Measurements from ENCODE around the gene TMEM60. TPM values are rescaled to one million over a fixed set of nuclear protein-coding genes. Genes with fewer than 3 reads are reported as not detected.
"Not testable (repeated sequence)": the region's sequence is repeated elsewhere in the genome, so short reads cannot be mapped to it uniquely, and the experiment has no call there.

The TMEM60 gene, protein sequence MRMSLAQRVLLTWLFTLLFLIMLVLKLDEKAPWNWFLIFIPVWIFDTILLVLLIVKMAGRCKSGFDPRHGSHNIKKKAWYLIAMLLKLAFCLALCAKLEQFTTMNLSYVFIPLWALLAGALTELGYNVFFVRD
- 10.6 TPM for total RNA-seq

DNA sequence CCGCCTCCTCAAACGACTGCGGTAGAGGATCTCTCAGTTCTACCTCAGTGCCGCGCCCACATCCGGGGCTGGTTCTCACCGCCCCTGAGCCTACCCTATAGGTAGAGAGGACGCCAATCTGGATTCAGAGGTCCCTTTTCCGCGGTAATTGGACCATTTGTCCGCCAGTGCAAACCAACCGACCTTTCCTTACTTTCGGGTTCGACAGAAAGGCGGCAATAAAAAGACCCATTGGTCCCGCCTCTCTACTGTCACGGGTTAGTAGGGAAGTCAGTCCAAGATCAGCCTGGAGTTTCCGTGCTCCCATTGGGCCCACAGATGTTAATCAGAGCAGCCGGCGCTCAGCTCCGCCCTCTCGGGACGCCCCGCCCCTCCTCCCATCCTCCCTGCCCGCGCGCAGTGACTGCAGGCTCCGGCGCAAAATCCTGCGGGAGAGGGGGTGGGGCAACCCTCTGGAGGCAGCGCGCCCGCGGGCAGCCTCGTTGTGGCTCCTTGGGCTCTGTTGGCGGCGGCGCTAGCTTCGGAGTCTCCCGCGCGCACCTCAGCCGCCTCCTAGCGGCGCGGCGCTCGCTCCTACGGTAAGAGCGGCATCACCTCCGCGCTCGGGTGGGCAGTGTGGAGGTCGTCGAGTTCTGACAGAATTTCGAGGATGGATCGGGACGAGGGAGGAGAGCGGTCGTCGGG is at the start of gene TMEM60, which contains the start of gene PHTF2:
Gene TMEM60, minus strand, starts transcription at position 41 of the 684 bp plus-strand sequence. CDS start 4,061 bp downstream, outside the sequence.
Gene PHTF2, plus strand, starts transcription at position 380 of the 684 bp plus-strand sequence.
- DNase-seq (ENCODE audit: low spot score) = peak; percentile 99

DNA sequence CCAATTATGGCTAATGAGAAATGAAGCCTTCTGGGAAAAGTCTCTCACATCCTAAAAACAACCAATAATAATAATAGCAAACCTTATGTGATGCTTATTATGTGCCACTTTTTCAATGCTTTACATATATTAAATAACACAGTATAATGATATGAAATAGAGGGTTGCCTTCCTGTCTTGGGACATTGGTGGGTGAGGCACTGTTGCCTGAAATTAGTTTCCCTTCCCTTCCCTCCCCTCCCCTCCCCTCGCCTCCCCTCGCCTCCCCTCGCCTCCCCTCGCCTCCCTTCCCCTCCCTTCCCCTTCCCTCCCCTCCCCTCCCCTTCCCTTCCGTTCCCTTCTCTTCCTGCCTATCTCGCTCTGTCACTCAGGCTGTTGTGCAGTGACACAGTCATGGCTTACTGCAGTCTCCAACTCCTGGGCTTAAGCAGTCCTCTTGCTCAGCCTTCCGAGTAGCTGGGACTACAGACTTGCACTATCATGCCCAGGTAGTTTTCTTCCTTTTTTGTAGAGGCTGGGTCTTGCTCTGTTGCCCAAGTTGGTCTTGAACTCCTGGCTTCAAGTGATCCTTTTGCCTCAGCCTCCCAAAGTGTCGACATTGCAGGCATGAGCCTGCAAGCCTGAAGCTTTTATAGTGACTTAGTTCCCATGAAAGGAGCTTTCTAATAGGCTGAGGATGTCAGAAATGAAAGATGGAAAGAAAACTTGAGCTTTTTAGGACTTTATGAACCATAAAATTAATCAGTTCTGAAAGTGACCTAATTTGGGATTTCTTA is 48.3 kb upstream of the TMEM60 start:
- DNase-seq (ENCODE audit: low spot score) = no peak

DNA sequence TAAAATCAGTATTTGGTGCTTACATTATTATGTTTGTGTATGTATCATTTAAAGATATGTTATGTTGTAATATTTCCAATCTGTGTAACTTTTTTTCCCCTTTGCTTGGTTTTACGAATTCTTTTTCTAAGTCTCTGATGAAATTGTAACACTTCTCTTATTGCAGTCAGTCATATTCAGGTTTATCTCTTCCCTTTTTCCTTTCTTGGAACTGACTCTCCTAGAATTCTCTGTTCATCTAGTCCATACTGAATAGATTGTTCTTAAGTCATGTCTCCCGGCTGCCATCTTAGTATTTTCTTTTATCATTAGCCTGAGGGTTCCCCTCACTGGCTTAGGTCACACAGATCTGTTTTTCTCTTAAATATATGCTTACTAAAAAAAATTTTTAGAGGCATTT is 45.0 kb upstream of the TMEM60 start:
- no peak for DNase-seq (ENCODE audit: low spot score)

DNA sequence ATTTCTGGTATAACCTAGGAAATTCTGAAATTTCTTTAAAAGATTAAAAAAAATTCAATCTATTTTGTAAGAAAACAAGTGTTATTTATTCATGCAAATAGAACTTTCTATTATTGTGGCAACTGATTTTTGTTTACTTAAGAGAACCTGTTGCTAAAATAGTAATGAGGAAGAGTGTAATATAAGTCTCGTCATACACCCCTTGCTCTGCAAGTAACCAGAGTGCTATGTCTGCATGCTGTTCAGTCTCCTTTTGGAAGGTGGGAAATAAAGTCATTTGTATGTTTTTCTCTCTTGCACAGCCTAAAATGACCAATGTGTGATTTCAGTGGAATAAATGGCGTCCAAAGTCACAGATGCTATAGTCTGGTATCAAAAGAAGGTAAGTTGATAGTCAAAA is 41.7 kb upstream of the TMEM60 start:
- DNase-seq (ENCODE audit: low spot score) = no peak

DNA sequence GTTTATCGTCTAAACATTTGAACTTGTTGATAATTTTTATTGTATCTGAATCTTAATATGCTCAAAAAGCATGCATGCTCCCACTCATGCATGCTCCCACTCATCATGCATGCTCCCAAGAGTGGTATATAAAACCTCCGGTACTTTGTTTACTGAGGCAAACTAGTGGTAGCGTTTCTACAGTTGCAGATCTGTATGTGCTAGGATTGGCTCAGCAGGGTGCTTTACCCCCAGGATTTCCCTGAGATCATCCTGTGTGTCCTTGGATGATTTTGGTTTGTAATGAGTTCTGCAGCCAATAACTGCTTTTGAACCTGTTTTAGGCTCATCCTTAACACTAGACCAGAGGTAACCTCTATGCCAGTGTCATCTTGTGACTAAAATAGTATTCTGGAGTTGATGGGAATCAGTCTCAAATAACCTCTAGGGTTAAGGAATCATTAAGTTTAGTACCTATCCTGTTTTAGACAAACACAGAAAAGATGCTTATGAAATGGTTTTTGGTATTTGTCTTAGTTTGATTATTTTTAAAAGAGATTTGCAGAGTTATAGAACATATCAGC is 40.8 kb upstream of the TMEM60 start:
- no peak for DNase-seq (ENCODE audit: low spot score)

DNA sequence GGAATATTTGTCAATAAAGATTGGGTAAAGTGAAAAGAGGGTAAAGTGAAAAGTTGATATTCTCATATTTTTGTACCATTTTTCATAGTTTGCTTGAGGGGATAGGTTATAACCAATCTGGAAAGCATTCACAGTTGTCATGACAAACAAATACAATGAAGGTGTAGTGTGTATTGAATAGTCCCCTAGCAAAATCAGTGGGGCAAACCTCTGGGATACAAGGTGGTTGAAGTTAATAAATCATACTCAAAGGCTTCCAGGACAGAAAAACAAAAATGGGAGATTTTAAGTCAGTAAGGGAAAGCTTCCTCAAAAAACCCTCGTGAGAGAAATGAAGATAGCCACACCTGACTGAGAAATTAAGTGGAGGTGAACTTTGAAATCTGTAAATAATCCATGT is 39.7 kb upstream of the TMEM60 start:
- no peak for DNase-seq (ENCODE audit: low spot score)

DNA sequence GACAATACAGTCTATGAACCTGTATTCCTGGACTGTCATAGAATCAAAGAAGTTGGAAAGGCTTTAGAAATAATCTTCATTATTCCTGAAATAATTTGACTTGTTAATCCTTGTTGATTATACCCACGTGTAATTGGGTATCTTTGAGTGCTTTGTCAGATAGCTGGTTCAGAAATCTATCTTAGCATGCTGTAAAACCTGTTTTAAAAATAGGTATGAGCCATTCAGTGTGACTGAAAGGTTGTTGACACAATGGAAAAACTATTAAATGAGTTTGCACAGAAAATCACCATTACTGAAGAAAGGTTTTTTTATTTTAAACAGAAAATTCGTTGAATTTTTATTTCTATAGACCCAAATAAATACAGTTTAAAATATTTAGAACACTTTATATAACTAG is 39.0 kb upstream of the TMEM60 start:
- DNase-seq (ENCODE audit: low spot score) = no peak

DNA sequence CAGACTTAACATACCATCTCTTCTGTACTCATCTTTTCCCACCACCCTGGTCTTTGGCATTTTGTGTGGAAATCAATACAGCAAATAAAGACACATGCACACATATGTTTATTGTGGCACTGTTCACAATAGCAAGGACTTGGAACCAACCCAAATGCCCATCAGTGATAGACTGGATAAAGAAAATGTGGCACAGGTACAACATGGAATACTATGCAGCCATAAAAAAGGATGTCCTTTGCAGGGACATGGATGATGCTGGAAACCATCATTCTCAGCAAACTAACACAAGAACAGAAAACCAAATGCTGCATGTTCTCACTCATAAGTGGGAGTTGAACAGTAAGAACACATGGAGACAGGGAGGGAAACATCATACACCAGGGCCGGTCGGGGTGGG is 38.2 kb upstream of the TMEM60 start:
- DNase-seq (ENCODE audit: low spot score) = not testable (repeated sequence)

DNA sequence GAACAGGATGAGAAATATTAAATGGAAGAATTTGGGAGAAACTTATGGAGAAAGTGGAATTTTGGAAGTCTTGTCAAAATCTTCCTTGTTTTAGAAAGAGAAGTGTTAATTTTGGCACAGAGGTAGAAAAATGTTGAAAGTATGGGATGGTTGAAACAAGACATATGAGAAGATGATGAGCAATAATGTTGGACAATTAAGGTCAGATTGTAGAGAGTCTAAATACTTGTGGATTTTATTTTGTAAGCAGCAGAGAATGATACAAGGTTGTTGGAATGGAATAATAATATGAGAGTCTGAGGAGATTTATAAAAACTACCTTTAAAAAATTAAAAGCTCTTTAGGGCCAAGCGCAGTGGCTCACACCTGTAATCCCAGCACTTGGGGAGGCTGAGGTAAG is 34.9 kb upstream of the TMEM60 start:
- DNase-seq (ENCODE audit: low spot score) = no peak

DNA sequence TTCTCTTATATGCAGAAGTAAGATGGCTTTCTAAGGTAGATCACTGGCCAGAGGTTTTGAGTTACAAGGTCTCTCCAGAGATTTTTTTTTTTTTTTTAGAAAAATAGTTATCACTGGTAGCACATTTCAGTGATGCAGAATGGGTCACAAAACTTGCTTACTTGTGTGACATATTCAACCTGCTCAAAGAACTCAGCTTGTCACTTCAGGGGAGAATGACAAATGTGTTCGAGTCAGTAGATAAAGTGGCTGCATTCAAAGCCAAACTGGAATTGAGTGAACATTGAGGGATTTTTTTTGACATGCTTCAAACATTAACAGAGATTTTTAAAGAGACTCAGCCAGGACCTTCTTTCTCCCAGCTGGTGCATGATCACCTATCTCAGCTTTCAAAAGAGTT is 33.7 kb upstream of the TMEM60 start:
- no peak for DNase-seq (ENCODE audit: low spot score)

DNA sequence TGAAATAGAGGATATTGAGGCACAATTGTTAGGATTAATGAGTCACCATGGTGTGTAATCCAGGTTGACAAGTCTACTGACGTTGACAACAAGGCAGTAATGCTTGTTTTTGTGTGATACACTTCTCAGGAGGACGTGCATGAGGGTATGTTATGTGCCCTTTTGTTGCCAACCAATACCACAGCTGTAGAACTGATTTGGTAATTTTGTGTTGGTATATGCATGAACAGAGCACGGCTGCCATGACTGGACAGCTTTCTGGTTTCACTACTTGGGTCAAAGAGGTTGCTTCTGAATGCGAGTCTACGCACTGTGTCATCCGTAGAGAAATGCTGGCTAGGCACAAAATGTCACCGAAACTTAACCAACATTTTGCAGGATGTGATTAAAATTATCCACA is 33.2 kb upstream of the TMEM60 start:
- DNase-seq (ENCODE audit: low spot score) = no peak

DNA sequence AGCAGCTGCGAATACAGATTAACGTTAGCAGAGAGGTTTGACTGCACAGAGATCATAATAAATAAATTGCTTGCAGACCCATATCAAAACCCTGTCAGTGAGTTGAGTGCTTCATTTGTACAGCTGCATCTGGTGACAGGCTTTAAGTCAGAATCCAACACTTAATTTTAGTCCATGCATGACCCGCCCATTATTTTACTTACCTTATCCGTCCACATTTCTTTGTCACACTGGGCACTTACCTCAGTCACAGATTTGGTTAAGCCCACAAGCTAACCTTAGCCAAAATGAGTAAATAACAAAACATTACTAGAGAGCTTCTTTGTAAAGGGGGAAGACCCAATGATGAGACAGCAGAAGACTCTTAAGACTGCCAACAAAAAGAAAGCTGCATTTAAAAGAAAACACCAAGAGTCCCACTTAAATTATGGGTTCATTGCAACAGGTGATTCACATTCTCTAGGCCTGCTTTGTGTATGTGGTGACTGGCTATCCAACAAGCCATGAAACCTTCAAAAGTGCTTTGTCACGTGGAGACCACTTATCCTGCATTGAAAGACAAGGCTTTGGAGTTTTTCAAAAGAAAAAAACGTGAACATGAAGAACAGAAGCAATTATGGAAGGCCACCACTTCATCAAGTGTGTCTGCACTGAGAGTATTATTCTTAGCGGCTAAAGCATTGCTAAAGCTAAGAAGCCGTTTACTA is 32.6 kb upstream of the TMEM60 start:
- DNase-seq (ENCODE audit: low spot score) = no peak

DNA sequence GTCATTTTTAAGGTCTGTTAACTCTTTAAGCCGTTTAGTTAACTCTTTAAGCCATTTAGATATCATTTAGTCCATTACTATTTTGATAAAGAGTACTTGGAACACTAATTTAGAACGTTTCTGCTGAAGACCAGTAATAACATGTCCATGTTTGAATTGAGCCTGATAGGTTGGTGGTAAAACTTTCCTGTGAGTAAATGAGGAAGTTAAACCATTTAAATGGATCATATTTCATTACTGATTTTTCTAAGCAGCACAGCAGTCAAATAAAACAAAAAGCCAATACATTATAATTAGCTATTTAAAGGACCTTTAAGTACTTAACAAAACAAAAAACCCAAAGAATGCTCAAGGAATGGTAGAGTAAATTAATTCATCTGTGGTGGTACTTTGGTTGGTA is 29.8 kb upstream of the TMEM60 start:
- no peak for DNase-seq (ENCODE audit: low spot score)

DNA sequence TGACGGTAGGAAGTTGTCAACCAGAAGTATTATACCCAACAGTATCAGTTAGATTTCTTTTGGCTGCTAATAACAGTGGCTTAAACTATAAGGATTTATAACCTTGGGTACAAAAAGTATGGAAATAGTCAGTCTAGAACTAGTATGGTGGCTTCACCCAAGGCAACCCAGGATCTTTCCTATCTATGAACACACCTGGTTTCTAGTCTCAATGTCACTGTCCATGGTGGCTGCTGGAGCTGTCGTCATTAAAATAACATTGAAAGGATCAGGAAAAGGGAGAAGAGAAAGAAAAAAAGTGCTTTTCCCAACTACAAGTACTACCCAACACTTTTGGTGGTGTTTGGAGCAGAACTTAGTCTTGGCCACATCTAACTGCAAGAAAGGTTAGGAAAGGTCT is 28.1 kb upstream of the TMEM60 start:
- no peak for DNase-seq (ENCODE audit: low spot score)

DNA sequence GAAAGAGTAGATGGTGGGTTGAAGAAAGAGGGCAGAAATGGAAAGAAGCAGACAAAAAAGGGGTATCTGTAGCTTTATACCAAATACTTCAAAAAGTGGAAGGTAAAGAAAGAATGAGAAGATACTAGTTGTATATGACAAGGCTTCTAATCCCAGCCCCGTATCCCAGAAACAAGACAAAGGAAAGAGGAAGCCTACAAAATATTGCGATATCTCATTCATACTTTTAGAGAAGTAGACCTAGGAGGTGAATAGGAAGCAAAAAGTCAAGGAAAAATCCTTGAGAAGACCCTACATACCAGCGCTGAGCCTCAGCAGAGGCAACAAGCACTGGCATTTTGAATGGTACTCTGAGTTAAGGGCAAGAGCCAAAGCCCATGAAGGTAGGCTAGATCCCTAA is 26.9 kb upstream of the TMEM60 start:
- DNase-seq (ENCODE audit: low spot score) = no peak

DNA sequence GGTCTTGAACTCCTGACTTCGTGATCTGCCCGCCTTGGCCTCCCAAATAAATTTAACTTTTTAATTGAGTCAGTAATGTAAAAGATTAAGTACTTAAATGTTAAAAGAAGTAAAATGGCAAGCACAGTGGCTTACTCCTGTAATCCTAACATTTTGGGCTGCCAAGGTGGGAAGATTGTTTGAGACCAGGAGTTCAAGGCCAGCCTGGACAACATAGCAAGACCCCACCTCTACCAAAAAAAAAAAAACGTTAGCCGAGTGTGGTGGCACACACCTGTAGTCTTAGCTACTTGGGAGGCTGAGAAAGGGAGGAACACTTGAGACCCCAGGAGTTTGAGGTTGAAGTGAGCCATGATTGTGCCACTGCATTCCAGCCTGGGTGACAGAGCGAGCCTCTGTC is 26.4 kb upstream of the TMEM60 start:
- no peak for DNase-seq (ENCODE audit: low spot score)

DNA sequence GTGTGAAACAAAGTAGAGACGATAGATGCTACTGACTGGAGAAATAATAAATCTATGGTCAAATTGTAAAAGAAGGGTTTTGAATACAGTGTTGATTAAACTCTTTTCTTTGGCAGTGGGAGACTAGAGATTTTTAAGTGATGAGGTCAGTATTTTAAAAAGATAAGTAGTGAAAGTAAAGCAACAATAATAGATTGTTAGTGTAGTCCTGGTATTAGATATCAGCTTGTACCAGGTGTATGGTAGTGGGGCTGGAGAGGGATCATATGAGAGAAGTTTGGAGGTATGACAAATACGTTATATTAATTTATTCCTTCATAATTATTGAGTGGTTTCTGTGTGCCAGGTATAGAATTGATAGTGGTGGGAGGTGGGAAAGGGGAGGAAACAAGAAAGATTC is 25.6 kb upstream of the TMEM60 start:
- no peak for DNase-seq (ENCODE audit: low spot score)

DNA sequence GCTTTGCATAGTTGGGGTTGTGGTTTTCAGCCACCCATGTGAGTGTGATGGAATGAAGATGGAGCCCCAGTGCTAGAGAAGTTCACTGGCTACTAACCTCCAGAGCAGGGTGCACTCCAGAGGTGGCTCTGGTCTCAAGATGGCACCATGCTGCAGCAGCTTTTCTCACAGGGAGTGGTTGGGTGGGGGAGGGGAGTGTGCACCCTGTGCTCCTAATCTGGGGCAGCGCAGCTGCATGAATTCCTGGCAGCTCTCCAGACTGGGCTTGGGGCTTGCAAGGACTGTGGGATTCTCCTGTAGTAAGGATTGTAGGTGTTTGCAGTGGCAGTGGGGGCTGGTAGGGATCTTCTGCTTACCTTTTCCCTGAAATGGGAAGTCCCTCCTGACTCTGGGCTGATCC is 24.0 kb upstream of the TMEM60 start:
- no peak for DNase-seq (ENCODE audit: low spot score)

DNA sequence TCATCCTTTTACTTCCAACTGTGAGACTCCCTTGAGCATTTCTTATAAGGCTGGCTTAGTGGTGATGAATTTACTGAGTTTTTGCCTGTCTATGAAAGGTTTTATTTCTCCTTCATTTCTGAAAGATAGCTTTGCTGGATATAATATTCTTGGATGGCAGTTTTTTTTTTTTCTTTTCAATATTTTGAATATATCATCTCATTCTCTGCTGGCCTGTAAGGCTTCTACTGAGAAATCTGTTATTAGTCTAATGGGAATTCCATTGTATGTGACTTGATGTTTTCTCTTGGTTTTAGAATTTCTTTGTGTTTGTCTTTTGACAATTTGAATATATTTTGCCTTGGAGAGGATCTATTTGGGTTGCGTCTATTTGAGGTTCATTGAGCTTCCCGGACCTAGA is 22.7 kb upstream of the TMEM60 start:
- DNase-seq (ENCODE audit: low spot score) = no peak

DNA sequence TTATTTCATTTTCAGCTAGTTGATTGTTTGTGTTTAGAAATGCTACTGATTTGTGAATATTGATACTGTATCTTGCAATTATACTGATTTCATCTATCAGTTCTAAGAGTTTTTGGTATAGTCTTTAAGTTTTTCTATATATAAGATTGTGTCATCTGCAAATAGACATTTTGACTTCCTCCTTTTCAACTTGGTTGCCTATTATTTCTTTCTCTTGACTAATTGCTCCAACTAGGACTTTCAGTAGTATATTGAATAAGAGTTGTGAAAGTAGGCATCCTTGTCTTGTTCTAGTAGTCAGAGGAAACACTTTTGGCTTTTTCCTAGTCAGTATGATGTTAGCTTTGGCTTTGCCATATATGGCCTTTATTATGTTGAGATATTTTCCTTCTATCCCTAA is 20.8 kb upstream of the TMEM60 start:
- no peak for DNase-seq (ENCODE audit: low spot score)

DNA sequence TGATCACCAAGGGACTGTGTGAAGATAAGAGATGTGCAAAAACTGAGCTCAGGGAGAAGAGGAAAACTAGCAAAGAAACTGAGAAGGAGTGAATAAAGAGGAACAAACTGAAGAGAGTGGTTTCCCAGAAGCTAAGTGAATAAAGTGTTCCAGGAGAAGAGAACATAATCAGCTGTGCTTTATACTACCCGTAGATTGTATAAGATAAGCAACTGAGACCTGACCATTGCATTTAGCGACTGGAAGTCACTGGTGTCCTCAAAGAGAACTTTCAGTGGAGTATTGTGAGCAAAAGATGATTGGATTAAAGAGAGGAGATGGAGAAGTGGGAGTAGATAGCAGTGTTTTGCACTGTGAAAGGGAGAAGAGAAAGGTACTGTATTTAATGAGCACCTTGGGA is 14.9 kb upstream of the TMEM60 start:
- no peak for DNase-seq (ENCODE audit: low spot score)

DNA sequence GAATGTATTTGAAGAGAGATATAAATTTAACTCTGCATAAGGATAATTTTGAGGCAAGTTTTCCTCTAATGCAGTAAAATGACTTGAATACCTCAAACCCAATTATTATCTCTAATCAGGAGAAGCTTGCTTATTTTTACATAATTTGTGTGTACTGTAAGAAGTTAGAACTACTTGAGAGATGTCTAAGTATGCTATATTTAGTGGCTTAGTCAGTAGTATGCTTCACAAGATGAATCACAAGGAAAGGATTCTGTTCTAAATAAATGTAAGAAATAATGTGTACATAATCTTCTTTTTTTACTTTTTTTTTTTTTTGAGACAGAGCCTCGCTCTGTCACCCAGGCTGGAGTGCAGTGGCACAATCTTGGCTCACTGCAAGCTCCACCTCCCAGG is 14.1 kb upstream of the TMEM60 start:
- no peak for DNase-seq (ENCODE audit: low spot score)

Measured in ureter (tissue), 1 donor.